Stimulated activated CD8-positive, alpha-beta memory T cell treated with anti-CD3 and anti-CD28 coated beads, Interleukin-12 subunit alpha, Interleukin-12 subunit beta, amount 100 ng/mL, for 4 hours (primary cell): ENCODE results near the gene FZD8.

Experiments used
- DNase-seq: peaks from one replicate; pipeline ENCODE4 v3.0.0-alpha.2; 2020; ENCODE audit warnings: low read depth

FZD8 gene

DNA sequence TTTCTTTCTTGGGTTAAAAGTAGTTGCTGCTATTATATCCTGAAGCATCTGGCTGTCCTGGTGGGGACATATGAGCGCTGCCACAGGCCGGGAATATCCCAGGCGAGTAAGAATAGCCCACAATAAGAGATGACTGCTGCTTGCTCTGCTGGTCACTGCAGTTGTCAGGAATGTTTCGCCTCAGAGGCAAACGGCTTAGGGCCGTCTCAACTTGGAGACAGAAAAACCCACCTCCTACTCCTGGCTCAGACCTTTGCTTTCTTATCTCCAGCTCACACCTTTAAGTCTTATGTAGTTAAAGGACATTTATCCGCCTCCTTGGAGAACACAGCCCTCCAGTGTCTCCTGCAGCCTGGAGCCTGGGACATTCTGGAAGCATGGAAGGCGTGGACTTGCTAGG, 36.9 kb downstream of the FZD8 start, which contains the start of gene GJD4:
Gene GJD4, plus strand, starts transcription at position 151 of the 400 bp plus-strand sequence. Its CDS starts 227 bp downstream, at position 378.
- DNase-seq: no peak

- DNase-seq: no peak
These were observed 41.9 kb downstream of the FZD8 start for GRCh38 chr10:35600193-35600592.

- no peak for DNase-seq
These were observed 43.7 kb downstream of the FZD8 start for GRCh38 chr10:35598379-35598778.

- DNase-seq: no peak
These were observed 47.0 kb downstream of the FZD8 start for GRCh38 chr10:35595106-35595505.

GRCh38 chr10:35594115-35595079, 47.7 kb downstream of the FZD8 start:
- DNase-seq: no peak

- no peak for DNase-seq
These were observed 49.7 kb downstream of the FZD8 start for GRCh38 chr10:35592441-35592840.

DNA sequence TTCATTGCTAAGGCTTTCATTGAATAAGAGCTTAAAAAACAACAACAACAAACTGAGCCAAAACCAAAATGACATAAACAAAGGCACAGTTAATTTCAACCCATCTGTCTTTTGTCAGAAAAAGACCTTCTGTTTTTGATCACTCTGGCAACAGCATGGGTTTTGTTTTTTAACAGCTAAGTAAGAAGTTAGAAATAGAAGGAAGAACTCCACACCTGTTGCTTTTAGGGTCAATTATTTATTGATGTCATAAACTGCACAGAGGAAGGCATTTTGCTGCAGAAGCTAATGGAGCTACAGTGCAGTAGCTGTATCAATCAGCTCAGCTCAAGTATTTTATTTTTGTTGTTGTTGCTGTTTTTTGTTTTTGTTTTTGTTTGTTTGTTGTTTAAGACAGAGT, 53.3 kb downstream of the FZD8 start:
- no peak for DNase-seq
